ENCODE data around the gene TREML1.

The TREML1 gene, protein sequence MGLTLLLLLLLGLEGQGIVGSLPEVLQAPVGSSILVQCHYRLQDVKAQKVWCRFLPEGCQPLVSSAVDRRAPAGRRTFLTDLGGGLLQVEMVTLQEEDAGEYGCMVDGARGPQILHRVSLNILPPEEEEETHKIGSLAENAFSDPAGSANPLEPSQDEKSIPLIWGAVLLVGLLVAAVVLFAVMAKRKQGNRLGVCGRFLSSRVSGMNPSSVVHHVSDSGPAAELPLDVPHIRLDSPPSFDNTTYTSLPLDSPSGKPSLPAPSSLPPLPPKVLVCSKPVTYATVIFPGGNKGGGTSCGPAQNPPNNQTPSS

GRCh38 chr6:41153992-41154625 lies at the start of gene TREML1:
Gene TREML1 (minus strand): TSS chr6:41154347. CDS start chr6:41154288, 59 bp downstream.
- Histone ChIP-seq H3K36me3 (ENCODE audit: control insufficient read depth, low read depth, low read length) (no peaks in the 10 kb centered on the region), H3K27me3 (ENCODE audit: control insufficient read depth, insufficient read depth, low read length) (no peaks in the 10 kb centered on the region), H3K4me3 (ENCODE audit: low read length) (no peak within 1 kb of the TSS), H3K27ac (ENCODE audit: low read length) (no peak within 1 kb of the TSS), H3K9ac (ENCODE audit: low read length) (no peak within 1 kb of the TSS), H3K4me1 (ENCODE audit: control insufficient read depth, low read depth, low read length) (no peaks in the 10 kb centered on the region), H3K9me3 (ENCODE audit: control insufficient read depth, low read depth, low read length) (no peaks in the 10 kb centered on the region)

GRCh38 chr6:41201764-41202173 lies 47.6 kb upstream of the TREML1 start:
- Histone ChIP-seq H3K4me1 (ENCODE audit: control insufficient read depth, low read depth, low read length) (peaks cover 7% of the 10 kb centered on the region), H3K9me3 (ENCODE audit: control insufficient read depth, low read depth, low read length) (no peaks in the 10 kb centered on the region), H3K36me3 (ENCODE audit: control insufficient read depth, low read depth, low read length) (no peaks in the 10 kb centered on the region), H3K27me3 (ENCODE audit: control insufficient read depth, insufficient read depth, low read length) (no peaks in the 10 kb centered on the region), H3K27ac (ENCODE audit: low read length) (no peak overlapping the region), H3K9ac (ENCODE audit: low read length) (no peak overlapping the region), H3K4me3 (ENCODE audit: low read length) (no peak overlapping the region)

GRCh38 chr6:41200901-41201763 lies 47.0 kb upstream of the TREML1 start, which contains the start of gene TREML2:
Gene TREML2 (minus strand): TSS chr6:41201149. CDS start chr6:41201008, 141 bp downstream.
- no peaks in the 10 kb centered on the region for H3K36me3 ChIP-seq (ENCODE audit: control insufficient read depth, low read depth, low read length)
- no peaks in the 10 kb centered on the region for H3K9me3 ChIP-seq (ENCODE audit: control insufficient read depth, low read depth, low read length)
- H3K27ac ChIP-seq (ENCODE audit: low read length): no peak within 1 kb of the TSS
- no peak within 1 kb of the TSS for H3K4me3 ChIP-seq (ENCODE audit: low read length)
- no peak within 1 kb of the TSS for H3K9ac ChIP-seq (ENCODE audit: low read length)
- H3K4me1 ChIP-seq (ENCODE audit: control insufficient read depth, low read depth, low read length): peaks cover 7% of the 10 kb centered on the region
- no peaks in the 10 kb centered on the region for H3K27me3 ChIP-seq (ENCODE audit: control insufficient read depth, insufficient read depth, low read length)

DNA sequence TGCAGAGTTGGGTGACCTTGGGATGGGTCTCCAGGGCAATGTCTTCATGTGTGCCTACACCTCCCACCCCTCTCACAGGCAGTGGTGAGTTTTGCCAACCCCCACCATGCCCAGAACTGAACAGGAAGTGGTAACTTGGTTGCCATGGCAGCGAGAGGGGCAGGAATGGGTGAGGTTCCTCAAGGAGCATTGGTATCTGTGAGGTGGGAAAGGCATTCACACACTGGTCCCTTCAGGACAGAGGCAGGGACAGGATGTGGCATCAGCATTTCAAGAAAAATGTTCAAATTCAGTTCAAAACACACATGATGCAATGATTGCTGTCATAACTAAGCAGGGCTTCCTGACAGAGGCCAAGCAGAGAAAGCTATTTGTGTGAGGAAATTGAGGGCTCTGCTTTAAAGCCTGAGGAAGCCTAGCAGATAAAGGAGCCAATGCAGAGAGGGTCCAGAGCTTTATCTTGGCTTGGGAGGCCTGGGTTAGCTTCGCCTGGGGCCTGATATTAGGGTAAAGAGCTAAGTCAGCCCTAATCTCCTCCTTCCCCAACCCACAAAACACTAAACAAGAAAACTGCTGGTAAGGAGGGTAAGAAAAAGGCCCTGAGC lies 46.3 kb upstream of the TREML1 start:
- no peaks in the 10 kb centered on the region for H3K36me3 ChIP-seq (ENCODE audit: control insufficient read depth, low read depth, low read length)
- H3K27ac ChIP-seq (ENCODE audit: low read length): no peak overlapping the region
- H3K4me3 ChIP-seq (ENCODE audit: low read length): no peak overlapping the region
- no peaks in the 10 kb centered on the region for H3K27me3 ChIP-seq (ENCODE audit: control insufficient read depth, insufficient read depth, low read length)
- H3K9me3 ChIP-seq (ENCODE audit: control insufficient read depth, low read depth, low read length): no peaks in the 10 kb centered on the region
- peaks cover 7% of the 10 kb centered on the region for H3K4me1 ChIP-seq (ENCODE audit: control insufficient read depth, low read depth, low read length)
- no peak overlapping the region for H3K9ac ChIP-seq (ENCODE audit: low read length)

GRCh38 chr6:41199552-41200246 lies 45.6 kb upstream of the TREML1 start:
- H3K9me3 ChIP-seq (ENCODE audit: control insufficient read depth, low read depth, low read length): no peaks in the 10 kb centered on the region
- H3K27ac ChIP-seq (ENCODE audit: low read length): no peak overlapping the region
- no peaks in the 10 kb centered on the region for H3K27me3 ChIP-seq (ENCODE audit: control insufficient read depth, insufficient read depth, low read length)
- H3K4me1 ChIP-seq (ENCODE audit: control insufficient read depth, low read depth, low read length): peaks cover 7% of the 10 kb centered on the region
- no peak overlapping the region for H3K9ac ChIP-seq (ENCODE audit: low read length)
- H3K4me3 ChIP-seq (ENCODE audit: low read length): no peak overlapping the region
- H3K36me3 ChIP-seq (ENCODE audit: control insufficient read depth, low read depth, low read length): no peaks in the 10 kb centered on the region

- Histone ChIP-seq H3K4me3 (ENCODE audit: low read length) (no peak overlapping the region), H3K9ac (ENCODE audit: low read length) (no peak overlapping the region), H3K27me3 (ENCODE audit: control insufficient read depth, insufficient read depth, low read length) (no peaks in the 10 kb centered on the region), H3K9me3 (ENCODE audit: control insufficient read depth, low read depth, low read length) (no peaks in the 10 kb centered on the region), H3K27ac (ENCODE audit: low read length) (no peak overlapping the region), H3K4me1 (ENCODE audit: control insufficient read depth, low read depth, low read length) (peaks cover 7% of the 10 kb centered on the region), H3K36me3 (ENCODE audit: control insufficient read depth, low read depth, low read length) (no peaks in the 10 kb centered on the region)
These were observed 43.1 kb upstream of the TREML1 start for GRCh38 chr6:41197234-41197633.

- no peak overlapping the region for H3K9ac ChIP-seq (ENCODE audit: low read length)
- H3K9me3 ChIP-seq (ENCODE audit: control insufficient read depth, low read depth, low read length): no peaks in the 10 kb centered on the region
- no peaks in the 10 kb centered on the region for H3K4me1 ChIP-seq (ENCODE audit: control insufficient read depth, low read depth, low read length)
- no peaks in the 10 kb centered on the region for H3K36me3 ChIP-seq (ENCODE audit: control insufficient read depth, low read depth, low read length)
- H3K4me3 ChIP-seq (ENCODE audit: low read length): no peak overlapping the region
- H3K27me3 ChIP-seq (ENCODE audit: control insufficient read depth, insufficient read depth, low read length): no peaks in the 10 kb centered on the region
- H3K27ac ChIP-seq (ENCODE audit: low read length): no peak overlapping the region
These were observed 40.2 kb upstream of the TREML1 start for GRCh38 chr6:41194386-41194785.

DNA sequence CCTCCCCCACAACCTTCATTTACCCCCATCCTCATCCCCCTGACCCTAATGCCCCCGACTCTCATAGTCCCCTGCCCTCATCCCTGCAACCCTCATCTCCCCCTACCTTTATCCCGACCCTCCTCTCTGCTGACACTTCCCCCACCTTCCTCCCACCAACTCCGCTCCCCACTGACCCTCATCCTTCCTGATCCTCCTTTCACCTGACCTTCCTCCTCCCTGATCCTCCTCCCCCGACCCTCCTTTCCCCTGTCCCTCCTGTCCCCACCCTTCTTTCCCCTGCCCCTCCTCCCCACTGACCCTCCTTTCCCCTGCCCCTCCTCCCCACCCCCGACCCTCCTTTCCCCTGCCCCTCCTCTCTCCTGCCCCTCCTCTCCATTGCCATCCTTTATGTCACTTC lies 39.7 kb upstream of the TREML1 start:
- H3K4me1 ChIP-seq (ENCODE audit: control insufficient read depth, low read depth, low read length): no peaks in the 10 kb centered on the region
- no peak overlapping the region for H3K9ac ChIP-seq (ENCODE audit: low read length)
- no peaks in the 10 kb centered on the region for H3K9me3 ChIP-seq (ENCODE audit: control insufficient read depth, low read depth, low read length)
- no peak overlapping the region for H3K4me3 ChIP-seq (ENCODE audit: low read length)
- H3K27me3 ChIP-seq (ENCODE audit: control insufficient read depth, insufficient read depth, low read length): no peaks in the 10 kb centered on the region
- H3K27ac ChIP-seq (ENCODE audit: low read length): no peak overlapping the region
- H3K36me3 ChIP-seq (ENCODE audit: control insufficient read depth, low read depth, low read length): no peaks in the 10 kb centered on the region

DNA sequence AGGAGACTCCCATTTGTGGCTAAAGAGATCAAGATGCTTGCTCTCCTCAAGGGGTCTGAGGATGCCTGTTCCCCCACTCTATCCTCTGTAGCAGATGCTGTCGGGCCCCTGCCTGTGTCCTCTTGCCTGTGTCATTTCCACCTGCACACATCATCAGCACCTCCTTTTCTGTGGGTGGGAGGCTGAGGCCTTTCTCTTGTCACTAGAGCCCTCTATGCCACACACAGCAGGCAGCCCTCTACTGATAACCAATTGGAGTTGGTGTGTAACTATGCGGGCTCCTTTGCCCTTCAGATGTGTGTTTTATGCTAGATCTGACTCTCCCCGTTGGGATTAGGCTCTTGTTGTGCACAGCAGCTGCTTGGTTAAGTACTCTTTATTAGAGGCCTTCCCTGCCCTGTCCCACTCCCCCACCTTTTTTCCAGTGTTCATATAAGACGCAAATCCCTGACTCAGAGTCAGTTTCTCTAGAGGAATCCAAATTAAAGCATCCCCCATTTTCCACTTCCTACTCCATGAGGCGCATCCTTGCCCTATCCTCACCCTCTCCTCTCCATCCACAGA lies 39.1 kb upstream of the TREML1 start:
- Histone ChIP-seq H3K36me3 (ENCODE audit: control insufficient read depth, low read depth, low read length) (no peaks in the 10 kb centered on the region), H3K27me3 (ENCODE audit: control insufficient read depth, insufficient read depth, low read length) (no peaks in the 10 kb centered on the region), H3K9me3 (ENCODE audit: control insufficient read depth, low read depth, low read length) (no peaks in the 10 kb centered on the region), H3K4me3 (ENCODE audit: low read length) (no peak overlapping the region), H3K9ac (ENCODE audit: low read length) (no peak overlapping the region), H3K4me1 (ENCODE audit: control insufficient read depth, low read depth, low read length) (no peaks in the 10 kb centered on the region), H3K27ac (ENCODE audit: low read length) (no peak overlapping the region)

DNA sequence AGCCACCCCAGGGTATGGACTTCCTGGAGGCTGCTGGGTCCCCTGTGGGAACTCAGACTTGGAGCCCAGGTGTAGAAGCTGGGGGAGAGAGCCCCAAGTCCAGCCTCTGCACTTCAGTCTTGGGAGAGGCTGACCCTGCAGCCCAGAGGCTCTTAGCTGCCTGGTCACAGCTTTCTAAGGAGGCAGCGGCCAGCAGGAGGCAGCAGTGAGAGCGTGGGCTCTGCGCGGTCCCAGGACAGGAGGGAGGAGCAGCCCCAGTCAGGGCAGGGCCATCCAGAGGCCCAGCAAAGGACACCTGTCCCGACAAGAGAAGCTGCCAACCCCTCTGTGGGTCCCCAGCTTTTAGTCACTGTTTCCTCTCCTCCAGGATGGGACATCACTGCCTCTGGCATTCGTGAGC lies 37.4 kb upstream of the TREML1 start:
- no peaks in the 10 kb centered on the region for H3K4me1 ChIP-seq (ENCODE audit: control insufficient read depth, low read depth, low read length)
- H3K27ac ChIP-seq (ENCODE audit: low read length): no peak overlapping the region
- no peaks in the 10 kb centered on the region for H3K36me3 ChIP-seq (ENCODE audit: control insufficient read depth, low read depth, low read length)
- H3K27me3 ChIP-seq (ENCODE audit: control insufficient read depth, insufficient read depth, low read length): no peaks in the 10 kb centered on the region
- no peaks in the 10 kb centered on the region for H3K9me3 ChIP-seq (ENCODE audit: control insufficient read depth, low read depth, low read length)
- H3K4me3 ChIP-seq (ENCODE audit: low read length): no peak overlapping the region
- H3K9ac ChIP-seq (ENCODE audit: low read length): no peak overlapping the region

Measured in iPS-18a (cell line).